Psoas muscle (tissue), 8 donors: ENCODE results near the gene LDLRAD4. TPM values are rescaled to one million over a fixed set of nuclear protein-coding genes. Genes with fewer than 3 reads are reported as not detected.

Experiments used
- ATAC-seq, 4 donors: fragments of 200-7000 bp; cut with Tn5 transposase; one replicate each; pipeline ENCODE4 v1.9.1; 2020; ENCODE audit warnings: moderate library complexity in 3 of 4, mild to moderate bottlenecking in 2 of 4
- DNase-seq, 2 donors: peaks; one replicate each; pipeline ENCODE4 v3.0.0-alpha.2; 2020
- H3K27ac ChIP-seq: fragments of 200-600 bp; one replicate; pipeline ENCODE4 v1.8.0; 2022
- H3K27me3 ChIP-seq, 3 donors: fragments of 200-600 bp in 1 of 3; one replicate each; pipeline versions ENCODE4 v1.6.1 to v1.8.0; 2013 to 2022; ENCODE audit warnings: low read length in 2 of 3, mild to moderate bottlenecking in 2 of 3, moderate library complexity in 1 of 3; ENCODE audit not compliant: insufficient read depth in 3 of 3
- H3K36me3 ChIP-seq, 2 donors: fragments of 200-600 bp in 1 of 2; one replicate each; pipeline versions ENCODE4 v1.6.1 to v1.8.0; 2013 to 2022; ENCODE audit warnings: low read depth in 1 of 2, mild to moderate bottlenecking in 1 of 2, moderate library complexity in 1 of 2; ENCODE audit not compliant: insufficient read depth in 1 of 2
- H3K4me1 ChIP-seq: fragments of 200-600 bp; one replicate; pipeline ENCODE4 v1.8.0; 2022
- H3K4me3 ChIP-seq: fragments of 200-600 bp; one replicate; pipeline ENCODE4 v1.8.0; 2022; ENCODE audit warnings: mild to moderate bottlenecking
- H3K9me3 ChIP-seq: fragments of 200-600 bp; one replicate; pipeline ENCODE4 v1.8.0; 2022
- CTCF ChIP-seq: fragments of 200-600 bp; IDR thresholded peaks from one replicate; pipeline ENCODE4 v1.8.0; 2022; ENCODE audit warnings: antibody characterized with exemption
- WGBS, 3 donors: extraction: QIAGEN DNeasy Blood & Tissue Kit; methylation state at CpG; one replicate each; pipeline versions ENCODE4 v1.1.6 to v1.1.7; 2013; 5-methylcytosine and 5-hydroxymethylcytosine counted together
- intact Hi-C, 2 donors: fragments of 100-400 bp; cut with DNase I; formaldehyde crosslinking; loops; one replicate each; pipeline versions ENCODE4 v1.11.0 to v1.14.2; 2022
- polyA plus RNA-seq, 3 donors: library from polyadenylated mRNA; stranded (reverse); fragments of 200-250 nt; gene quantifications; one replicate each; pipeline ENCODE4 v1.2.3, GENCODE V29; 2013
- total RNA-seq, 4 donors: library from RNA; stranded (reverse); fragmentation: NEBNext Ultra II Directional in 2 of 4; extraction: Animal tissue kit (Norgen Biotek cat#: 25700) in 2 of 4; gene quantifications; one replicate each; pipeline versions ENCODE4 v1.2.1 to v1.2.4, GENCODE V29; 2021 to 2023
- donor health status: healthy with polysubstance abuse.
- donor health status: DM: no; HTN: no; CAD: no; lungs with moderate emphysema.
- donor health status: Bipolar disorder and iron deficiency.
- donor health status: healthy.
- donor health status: DM: yes; HTN: yes; CAD: no.
- donor health status: DM: no; HTN: no; CAD: no.
- donor health status: DM: no; HTN: no; CAD: no.
- donor health status: DM: yes; HTN: yes; CAD: no.

The LDLRAD4 gene
- total and polyA plus RNA-seq, 7 donors = 1.8 to 13.9 (median 3.8) TPM

- H3K27ac ChIP-seq = peak overlapping the region; percentile 83
- H3K36me3 ChIP-seq = no peaks in the 10 kb centered on the region
- 0 to 1% (median 0%) methylated on average over 28 to 53 of the region's 53 CpGs for WGBS, 3 donors
- H3K4me3 ChIP-seq = peak overlapping the region; percentile 92
- H3K4me1 ChIP-seq = peaks cover 53% of the 10 kb centered on the region
- H3K9me3 ChIP-seq = no peaks in the 10 kb centered on the region
- intact Hi-C loops = loop anchor here (2.0 to 10.0 kb wide), 6 partner anchors 161 to 584 kb away; no protein-coding TSS in a partner anchor
- no peak for TF ChIP-seq CTCF
- DNase-seq = peak in 1 of 2 donors; percentile 77
- ATAC-seq = peak; percentile 2 to 14 (median 10)
- no peaks in the 10 kb centered on the region for H3K27me3 ChIP-seq
These were observed 591 bp upstream of the LDLRAD4 start for GRCh38 chr18:13217971-13218367.

DNA sequence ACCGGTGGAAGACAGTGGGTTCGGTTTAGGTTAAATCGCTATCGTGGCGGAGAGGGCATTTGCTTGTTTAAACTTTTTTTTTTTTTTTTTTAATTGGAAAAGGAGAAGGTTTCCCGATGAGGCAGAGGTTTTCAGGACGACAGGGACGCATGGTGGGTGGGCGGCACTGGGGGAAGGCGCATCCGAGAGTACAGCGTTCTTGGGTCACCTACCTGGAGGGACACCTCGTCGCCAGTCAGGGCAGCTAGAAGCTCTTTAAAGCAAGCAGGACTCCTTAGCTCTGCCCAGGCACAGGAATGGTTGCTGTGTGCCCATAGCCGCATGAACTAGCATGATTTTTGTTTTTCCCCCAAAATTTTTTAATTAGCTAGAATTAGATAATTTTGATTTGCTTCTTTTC, 437 bp downstream of the LDLRAD4 start:
- peak overlapping the region; percentile 92 for H3K4me3 ChIP-seq
- ATAC-seq (no peak), DNase-seq (no peak)
- WGBS, 3 donors = 31 to 52% (median 34%) methylated on average over 15 of the region's 15 CpGs
- no peaks in the 10 kb centered on the region for H3K27me3 ChIP-seq
- H3K4me1 ChIP-seq = peaks cover 63% of the 10 kb centered on the region
- no peaks in the 10 kb centered on the region for H3K36me3 ChIP-seq
- no peak for TF ChIP-seq CTCF
- intact Hi-C loops = loop anchor here (5.0 to 10.0 kb wide), 4 partner anchors 236 to 583 kb away; no protein-coding TSS in a partner anchor
- peak overlapping the region; percentile 83 for H3K27ac ChIP-seq
- no peaks in the 10 kb centered on the region for H3K9me3 ChIP-seq

DNA sequence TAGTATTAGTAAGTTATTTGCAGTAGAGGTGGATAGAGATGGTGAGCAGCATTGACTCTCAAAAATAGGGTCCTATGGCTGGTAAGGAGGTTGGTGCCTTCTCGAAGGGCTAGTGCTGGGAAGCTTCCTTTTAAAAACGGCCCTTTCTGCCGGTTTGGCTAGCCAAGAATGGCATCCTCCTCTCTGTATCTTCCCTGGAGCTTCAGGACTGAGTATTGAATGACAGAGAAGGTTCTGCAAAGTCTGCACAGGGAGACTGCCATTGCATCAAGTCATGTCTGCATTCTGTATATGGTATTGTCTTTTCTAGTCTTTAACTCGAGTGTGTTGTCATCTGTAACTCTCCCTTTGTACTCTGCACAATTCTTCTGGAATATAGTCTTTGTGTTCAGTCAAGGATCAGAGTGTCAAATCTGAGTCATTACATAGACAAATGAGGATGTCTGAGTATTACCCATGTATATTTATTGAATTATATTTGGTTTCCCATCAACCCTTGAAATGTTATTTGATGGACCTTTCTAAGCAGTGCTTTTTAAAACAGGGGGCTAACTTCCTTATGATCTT, 1.1 kb downstream of the LDLRAD4 start:
- Histone ChIP-seq H3K9me3 (no peaks in the 10 kb centered on the region), H3K4me3 (peak overlapping the region; percentile 92), H3K4me1 (peaks cover 66% of the 10 kb centered on the region), H3K36me3 (no peaks in the 10 kb centered on the region), H3K27me3 (no peaks in the 10 kb centered on the region), H3K27ac (peak overlapping the region; percentile 83)
- ATAC-seq (no peak), DNase-seq (no peak)
- no peak for TF ChIP-seq CTCF
- WGBS, 3 donors = 13 to 34% (median 14%) methylated on average over 4 of the region's 4 CpGs
- intact Hi-C loops = loop anchor here (5.0 to 10.0 kb wide), 9 partner anchors 43 to 583 kb away; no protein-coding TSS in a partner anchor

GRCh38 chr18:13220361-13220991, 1.9 kb downstream of the LDLRAD4 start:
- Histone ChIP-seq H3K4me1 (peaks cover 66% of the 10 kb centered on the region), H3K36me3 (no peaks in the 10 kb centered on the region), H3K4me3 (peak overlapping the region; percentile 92), H3K9me3 (no peaks in the 10 kb centered on the region), H3K27me3 (no peaks in the 10 kb centered on the region), H3K27ac (peak overlapping the region; percentile 83)
- intact Hi-C loops = loop anchor here (5.0 to 10.0 kb wide), 5 partner anchors 42 to 392 kb away; no protein-coding TSS in a partner anchor
- TF ChIP-seq CTCF = no peak
- ATAC-seq = peak in 3 of 4 donors; percentile 29 to 45 (median 31)
- 15 to 24% (median 19%) methylated on average over 10 of the region's 10 CpGs for WGBS, 3 donors
- DNase-seq = no peak
